ENCODE results near the gene SYTL2. TPM values are rescaled to one million over a fixed set of nuclear protein-coding genes. Genes with fewer than 3 reads are reported as not detected.
"Not testable (repeated sequence)": the region's sequence is repeated elsewhere in the genome, so short reads cannot be mapped to it uniquely, and the experiment has no call there.

Gene SYTL2
- total RNA-seq, 4 donors from 2014 or later: 140 to 1,280 (median 344) TPM

DNA sequence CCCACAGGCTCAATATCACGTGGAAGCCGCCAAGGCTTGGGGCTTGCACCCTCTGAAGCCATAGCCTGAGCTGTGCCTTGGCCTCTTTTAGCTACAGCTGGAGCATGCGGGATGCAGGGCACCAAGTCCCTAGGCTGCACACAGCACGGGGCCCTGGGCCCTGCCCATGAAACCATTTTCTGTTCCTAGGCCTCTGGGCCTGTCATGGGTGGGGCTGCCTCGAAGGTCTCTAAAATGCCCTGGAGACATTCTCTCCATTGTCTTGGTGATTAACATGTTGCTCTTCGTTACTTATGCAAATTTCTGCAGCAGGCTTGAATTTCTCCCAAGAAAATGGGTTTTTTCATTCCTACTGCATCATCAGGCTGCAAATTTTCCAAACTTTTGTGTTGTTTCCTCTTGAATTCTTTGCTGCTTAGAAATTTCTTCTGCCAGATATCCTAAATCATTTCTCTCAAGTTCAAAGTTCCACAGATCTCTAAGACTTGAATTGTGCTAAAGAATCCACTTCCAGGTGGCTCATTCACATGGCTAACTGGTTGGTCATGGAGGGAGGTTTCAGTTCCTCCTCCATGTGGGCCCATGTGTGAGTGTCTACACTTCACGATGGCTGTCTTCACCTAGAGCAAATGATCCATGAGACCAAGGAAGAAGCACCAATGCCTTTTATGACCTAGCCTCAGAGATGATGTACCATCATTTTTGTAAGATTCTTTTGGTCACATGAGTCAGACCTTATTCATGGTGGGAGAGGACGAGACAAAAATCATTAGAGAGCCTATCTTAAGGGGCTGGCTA is 138.6 kb downstream of the SYTL2 start:
- H3K36me3 ChIP-seq: no peaks in the 10 kb centered on the region
- no peak overlapping the region for H3K4me3 ChIP-seq
- H3K27ac ChIP-seq: no peak overlapping the region
- no peaks in the 10 kb centered on the region for H3K4me1 ChIP-seq
- H3K27me3 ChIP-seq: no peaks in the 10 kb centered on the region
- 79 to 86% methylated on average over 2 to 8 of the region's 8 CpGs for WGBS, 2 donors (ENCODE audit: low coverage in 1 of 2)
- TF ChIP-seq POLR2A (IDR thresholded peaks at IDR 0.05) (no peak), EP300 (IDR thresholded peaks at IDR 0.05; ENCODE audit: low read depth) (no peak), CTCF (IDR thresholded peaks at IDR 0.05) (no peak), POLR2AphosphoS5 (IDR thresholded peaks at IDR 0.05) (no peak)
- intact Hi-C loops (cut with DNase I; ENCODE audit: low total_unique reads): no loop called here
- H3K9me3 ChIP-seq: no peaks in the 10 kb centered on the region
- no peak for DNase-seq
- in situ Hi-C loops (cut with MboI; ENCODE audit: low pct_ligation_motif_present in 1 of 4, low pct_unique_long_range_greater_than_20kb in 1 of 4, low sequenced_read_pairs in 3 of 4): loop anchor here in 1 of 4 donors (25.0 kb wide), 1 partner anchor 565 kb away; the partner anchor contains the start of gene EED

DNA sequence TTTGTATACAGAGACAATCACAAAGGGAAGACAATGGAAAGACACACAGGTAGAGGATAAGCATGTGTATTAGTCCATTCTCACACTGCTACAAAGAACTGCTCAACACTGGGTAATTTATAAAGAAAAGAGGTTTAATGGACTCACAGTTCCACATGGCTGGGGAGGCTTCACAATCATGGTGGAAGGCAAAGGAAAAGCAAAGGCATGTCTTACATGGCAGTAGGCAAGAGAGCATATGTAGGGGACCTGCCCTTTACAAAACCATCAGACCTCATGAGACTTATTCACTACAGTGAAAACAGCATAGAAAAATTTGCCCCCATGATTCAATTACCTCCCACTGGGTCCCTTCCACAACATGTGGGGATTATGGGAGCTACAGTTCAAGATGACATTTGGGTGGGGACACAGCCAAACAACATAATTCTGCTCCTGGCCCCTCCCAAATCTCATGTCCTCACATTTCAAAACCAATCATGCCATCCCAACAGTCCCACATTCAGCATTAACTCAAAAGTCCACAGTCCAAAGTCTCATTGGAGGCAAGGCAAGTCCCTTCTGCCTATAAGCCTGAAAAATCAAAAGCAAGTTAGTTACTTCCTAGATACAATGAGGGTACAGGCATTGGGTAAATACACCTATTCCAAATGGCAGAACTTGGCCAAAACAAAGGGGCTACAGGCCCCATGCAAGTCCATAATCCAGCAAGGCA is 139.8 kb downstream of the SYTL2 start:
- H3K4me1 ChIP-seq; H3K36me3 ChIP-seq; intact Hi-C loops (cut with DNase I; ENCODE audit: low total_unique reads); H3K27ac ChIP-seq; H3K9me3 ChIP-seq; DNase-seq; H3K27me3 ChIP-seq; H3K4me3 ChIP-seq: not testable (repeated sequence)
- in situ Hi-C loops (cut with MboI; ENCODE audit: low pct_ligation_motif_present in 1 of 4, low pct_unique_long_range_greater_than_20kb in 1 of 4, low sequenced_read_pairs in 3 of 4): loop anchor here in 1 of 4 donors (25.0 kb wide), 1 partner anchor 566 kb away; the partner anchor contains the start of gene EED

- H3K9me3 ChIP-seq: no peaks in the 10 kb centered on the region
- no peak for TF ChIP-seq EP300 (IDR thresholded peaks at IDR 0.05; ENCODE audit: low read depth)
- no peak for TF ChIP-seq POLR2A (IDR thresholded peaks at IDR 0.05)
- no peak for TF ChIP-seq POLR2AphosphoS5 (IDR thresholded peaks at IDR 0.05)
- TF ChIP-seq CTCF (IDR thresholded peaks at IDR 0.05): no peak
- in situ Hi-C loops (cut with MboI; ENCODE audit: low pct_ligation_motif_present in 1 of 4, low pct_unique_long_range_greater_than_20kb in 1 of 4, low sequenced_read_pairs in 3 of 4) (loop anchor here in 1 of 4 donors (25.0 kb wide), 1 partner anchor 569 kb away; the partner anchor contains the start of gene EED), intact Hi-C loops (cut with DNase I; ENCODE audit: low total_unique reads) (no loop called here)
- peaks cover 0 to 11% (median 6%) of the 10 kb centered on the region in 4 donors for H3K4me1 ChIP-seq
- no peak for DNase-seq
- no peaks in the 10 kb centered on the region for H3K27me3 ChIP-seq
- no peak overlapping the region for H3K4me3 ChIP-seq
- WGBS, 2 donors (ENCODE audit: low coverage in 1 of 2): 92 to 100% methylated on average over 1 of the region's 1 CpG
- no peaks in the 10 kb centered on the region for H3K36me3 ChIP-seq
- H3K27ac ChIP-seq: no peak overlapping the region
Observed at GRCh38 chr11:85668157-85668556, 142.8 kb downstream of the SYTL2 start.

DNA sequence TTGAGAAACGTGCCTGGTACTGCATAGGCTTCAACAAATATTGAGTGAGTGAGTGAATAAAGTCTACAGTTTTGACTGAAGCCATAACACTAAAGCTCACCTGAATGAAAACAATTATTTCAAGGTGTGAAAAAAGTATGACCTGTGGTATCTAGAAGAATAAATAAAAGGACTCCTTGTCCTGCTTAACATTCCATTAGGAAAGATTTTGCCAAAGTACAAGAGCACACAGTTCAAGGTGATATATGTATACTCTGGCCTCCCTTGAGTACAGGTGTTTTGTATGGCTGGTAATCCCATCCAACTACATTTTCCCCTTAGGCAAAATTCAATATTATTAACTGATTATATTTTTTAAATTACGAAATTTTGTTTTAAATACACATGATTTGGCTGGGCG is 144.3 kb downstream of the SYTL2 start:
- intact Hi-C loops (cut with DNase I; ENCODE audit: low total_unique reads) (no loop called here), in situ Hi-C loops (cut with MboI; ENCODE audit: low pct_ligation_motif_present in 1 of 4, low pct_unique_long_range_greater_than_20kb in 1 of 4, low sequenced_read_pairs in 3 of 4) (loop anchor here in 1 of 4 donors (25.0 kb wide), 1 partner anchor 571 kb away; the partner anchor contains the start of gene EED)
- H3K27ac ChIP-seq: no peak overlapping the region
- H3K4me1 ChIP-seq: peaks cover 6 to 26% (median 19%) of the 10 kb centered on the region in 4 donors
- H3K4me3 ChIP-seq: no peak overlapping the region
- no peaks in the 10 kb centered on the region for H3K9me3 ChIP-seq
- H3K36me3 ChIP-seq: no peaks in the 10 kb centered on the region
- TF ChIP-seq CTCF (IDR thresholded peaks at IDR 0.05): no peak
- TF ChIP-seq EP300 (IDR thresholded peaks at IDR 0.05; ENCODE audit: low read depth): no peak
- TF ChIP-seq POLR2AphosphoS5 (IDR thresholded peaks at IDR 0.05): no peak
- no peak for TF ChIP-seq POLR2A (IDR thresholded peaks at IDR 0.05)
- DNase-seq: no peak
- 91 to 93% methylated on average over 3 of the region's 3 CpGs for WGBS, 2 donors (ENCODE audit: low coverage in 1 of 2)
- H3K27me3 ChIP-seq: no peaks in the 10 kb centered on the region
